K562 (cell line): Measurements from ENCODE around the gene KATNAL1. TPM values are rescaled to one million over a fixed set of nuclear protein-coding genes. Genes with fewer than 3 reads are reported as not detected.

Source experiments
- ATAC-seq: fragments of 200-7000 bp; cut with Tn5 transposase; 3 replicates; pipeline ENCODE4 v1.9.1; 2020; ENCODE audit warnings: moderate library complexity
- BruUV-seq: library from RNA; stranded (reverse); fragments of 400-500 nt; replicated peaks from 2 replicates; lab custom pipeline; 2021; lab: Mats Ljungman, UMichigan
- CTCF ChIA-PET: fragments of 300-600 bp; formaldehyde crosslinking; extraction: SDS; loops from one replicate; lab custom pipeline; 2021; ENCODE audit warnings: low intra/inter-chr PET ratio; lab: Yijun Ruan, JAX
- POLR2A ChIA-PET: fragments of 300-600, 350-650 bp; sonication (Branson Sonifier 250); formaldehyde crosslinking; extraction: SDS; loops from one replicate; lab custom pipeline; 2021; ENCODE audit warnings: antibody characterized with exemption, inconsistent platforms; lab: Yijun Ruan, JAX
- DNase-seq, 4 experiments: peaks; one replicate each; pipeline versions ENCODE4 v3.0.0 to v3.0.0-alpha.2; 2011 to 2018; ENCODE audit warnings: low spot score in 3 of 4, mixed read lengths in 3 of 4; ENCODE audit errors: extremely low read depth in 1 of 4
- FAIRE-seq: peaks from 2 replicates; lab custom pipeline; 2011; peaks lifted over from hg19 to GRCh38; lab: Jason Lieb, UNC
- H2AFZ ChIP-seq: 2 replicates; pipeline ENCODE4 v1.6.0; 2011; ENCODE audit warnings: low read depth, low read length, control low read depth, inconsistent platforms
- H3K27ac ChIP-seq: fragments of 200-600 bp; 3 replicates; pipeline ENCODE4 v1.8.0; 2011; ENCODE audit warnings: low read depth, mild to moderate bottlenecking, control low read depth, inconsistent platforms, low read length, moderate library complexity, mixed read lengths; ENCODE audit errors: extremely low read depth
- H3K27me3 ChIP-seq, 2 experiments: fragments of 300-600 bp in 1 of 2; 2 replicates in 1 of 2; 3 replicates in 1 of 2; pipeline versions ENCODE4 v1.6.0 to v1.8.0; 2011; ENCODE audit warnings: inconsistent platforms in 2 of 2, low read length in 2 of 2, mild to moderate bottlenecking in 1 of 2, mixed read lengths in 1 of 2, moderate library complexity in 1 of 2; ENCODE audit not compliant: control insufficient read depth in 2 of 2, insufficient read depth in 2 of 2
- H3K36me3 ChIP-seq: fragments of 300-600 bp; 3 replicates; pipeline ENCODE4 v1.8.0; 2011; ENCODE audit warnings: mild to moderate bottlenecking, low read length, inconsistent platforms; ENCODE audit not compliant: control insufficient read depth, insufficient read depth
- H3K4me1 ChIP-seq, 2 experiments: fragments of 200-600 bp in 1 of 2; replicated peaks in 1 of 2; 2 replicates in 1 of 2; 3 replicates in 1 of 2; pipeline versions ENCODE4 v1.5.1 to v1.8.0; 2011; ENCODE audit warnings: inconsistent platforms in 2 of 2, low read length in 2 of 2, mild to moderate bottlenecking in 1 of 2, mixed read lengths in 1 of 2, moderate library complexity in 1 of 2; ENCODE audit not compliant: control insufficient read depth in 2 of 2, insufficient read depth in 2 of 2
- H3K4me2 ChIP-seq: 2 replicates; pipeline ENCODE4 v1.6.1; 2011; ENCODE audit warnings: low read length, control low read depth, inconsistent platforms, mixed read lengths; ENCODE audit not compliant: insufficient read depth
- H3K4me3 ChIP-seq: fragments of 200-600 bp; sonication (generic), shearing (Covaris generic); 2 replicates; pipeline ENCODE4 v1.5.1; 2016; ENCODE audit warnings: control low read depth, inconsistent platforms
- H3K79me2 ChIP-seq: fragments of 200-600 bp; 3 replicates; pipeline ENCODE4 v1.8.0; 2011; ENCODE audit warnings: low read length, inconsistent platforms; ENCODE audit not compliant: control insufficient read depth, insufficient read depth
- H3K9ac ChIP-seq, 2 experiments: 2 replicates each; pipeline versions ENCODE4 v1.6.0 to v1.6.1; 2011; ENCODE audit warnings: low read depth in 2 of 2, low read length in 2 of 2, control low read depth in 1 of 2, inconsistent platforms in 1 of 2, mild to moderate bottlenecking in 1 of 2, mixed read lengths in 1 of 2; ENCODE audit not compliant: insufficient read depth in 1 of 2
- H3K9me1 ChIP-seq: one replicate; pipeline ENCODE4 v1.6.0; 2011; ENCODE audit warnings: inconsistent platforms, mild to moderate bottlenecking, low read length, moderate library complexity; ENCODE audit not compliant: control insufficient read depth, insufficient read depth
- H3K9me3 ChIP-seq: replicated peaks from 2 replicates; pipeline ENCODE4 v1.5.1; 2011; ENCODE audit warnings: low read depth, low read length, inconsistent platforms; ENCODE audit not compliant: control insufficient read depth, insufficient read depth
- H4K20me1 ChIP-seq: replicated peaks from 2 replicates; pipeline ENCODE4 v1.6.1; 2011; ENCODE audit warnings: low read length, inconsistent platforms, mixed read lengths; ENCODE audit not compliant: control insufficient read depth, insufficient read depth
- C11orf30 ChIP-seq: fragments of 450-650 bp; IDR thresholded peaks from 2 replicates; pipeline ENCODE4 v1.6.1; 2016; ENCODE audit warnings: low read depth, mild to moderate bottlenecking
- ETV6 ChIP-seq, 3 experiments: fragments of 150-350 bp in 1 of 3; sonication (generic) in 1 of 3; formaldehyde crosslinking in 1 of 3; IDR thresholded peaks; 2 replicates each; pipeline versions ENCODE4 v1.6.1 to v1.8.0; 2014 to 2022; ENCODE audit warnings: borderline replicate concordance in 2 of 3, low read depth in 2 of 3, antibody characterized with exemption in 1 of 3, low read length in 1 of 3, mild to moderate bottlenecking in 1 of 3, missing genetic modification reagents in 1 of 3
- MAFG ChIP-seq: fragments of 450-650 bp; conservative IDR thresholded peaks from 2 replicates; pipeline ENCODE4 v1.6.1; 2016; ENCODE audit warnings: missing genetic modification characterization, missing compliant biosample characterization
- TAF9B ChIP-seq: fragments of 450-650 bp; IDR thresholded peaks from 2 replicates; pipeline ENCODE4 v1.6.1; 2018; ENCODE audit warnings: mild to moderate bottlenecking; ENCODE audit not compliant: partially characterized antibody
- WHSC1 ChIP-seq: IDR thresholded peaks from one replicate; pipeline ENCODE4 v1.6.1; 2012; ENCODE audit warnings: low read length, control low read depth, inconsistent platforms
- ZNF316 ChIP-seq: fragments of 450-650 bp; IDR thresholded peaks from 2 replicates; pipeline ENCODE4 v1.6.1; 2016
- ZNF408 ChIP-seq: fragments of 250-450 bp; sonication (Bioruptor Pico); IDR thresholded peaks from 2 replicates; pipeline ENCODE4 v1.4.0; 2020; ENCODE audit warnings: low read depth, mild to moderate bottlenecking, moderate library complexity
- WGBS: fragments of 100-300 bp; shearing (Covaris generic); methylation state at CpG from one replicate; pipeline ENCODE4 v1.1.6; 2016; ENCODE audit warnings: low coverage, mixed read lengths; ENCODE audit not compliant: insufficient coverage; ENCODE audit errors: missing lambda C conversion rate; 5-methylcytosine and 5-hydroxymethylcytosine counted together
- in situ Hi-C: fragments of 300-500 bp; cut with MboI; formaldehyde crosslinking; loops from 4 replicates; pipeline ENCODE4 v1.15.0; 2018; ENCODE audit warnings: inconsistent platforms, mixed read lengths
- intact Hi-C: fragments of 100-400 bp; cut with micrococcal nuclease; formaldehyde crosslinking; loops from 2 replicates; pipeline ENCODE4 v1.14.2; 2022
- polyA plus RNA-seq, 8 experiments: library from polyadenylated mRNA; depleted of rRNA in 4 of 8; stranded (reverse) in 5 of 8; unstranded in 3 of 8; fragments of >200 nt; fragmentation: Nextera tagmentation in 2 of 8; fragmentation: Illumina TruSeq in 1 of 8; extraction: Ambion mirVana in 2 of 8; extraction: Trizol in 1 of 8; gene quantifications; 2 replicates each; pipeline versions ENCODE4 v1.2.1 to v1.2.3, GENCODE V29; 2011 to 2014; ENCODE audit warnings: inconsistent platforms in 1 of 8, missing spikeins in 1 of 8
- total RNA-seq, 7 experiments: library from RNA; depleted of rRNA in 6 of 7; stranded (reverse); fragments of >200 nt in 6 of 7; fragmentation: Illumina TruSeq in 2 of 7; extraction: Trizol in 2 of 7; gene quantifications; 2 replicates each; pipeline versions ENCODE4 v1.2.1 to v1.2.3, GENCODE V29; 2011 to 2021; ENCODE audit warnings: low replicate concordance in 1 of 7
- TF ChIP-seq, protein P1 (sequence below): fragments of 450-650 bp; formaldehyde crosslinking; IDR thresholded peaks from 2 replicates; pipeline ENCODE4 v1.4.0; 2020; ENCODE audit warnings: mild to moderate bottlenecking, mixed read lengths

KATNAL1 gene
- total and polyA plus RNA-seq, 9 of the 15 experiments (the other 6 are each of a cell fraction or from before 2014, with no cell fraction given): 2.5 to 8.2 (median 5.5) TPM

DNA sequence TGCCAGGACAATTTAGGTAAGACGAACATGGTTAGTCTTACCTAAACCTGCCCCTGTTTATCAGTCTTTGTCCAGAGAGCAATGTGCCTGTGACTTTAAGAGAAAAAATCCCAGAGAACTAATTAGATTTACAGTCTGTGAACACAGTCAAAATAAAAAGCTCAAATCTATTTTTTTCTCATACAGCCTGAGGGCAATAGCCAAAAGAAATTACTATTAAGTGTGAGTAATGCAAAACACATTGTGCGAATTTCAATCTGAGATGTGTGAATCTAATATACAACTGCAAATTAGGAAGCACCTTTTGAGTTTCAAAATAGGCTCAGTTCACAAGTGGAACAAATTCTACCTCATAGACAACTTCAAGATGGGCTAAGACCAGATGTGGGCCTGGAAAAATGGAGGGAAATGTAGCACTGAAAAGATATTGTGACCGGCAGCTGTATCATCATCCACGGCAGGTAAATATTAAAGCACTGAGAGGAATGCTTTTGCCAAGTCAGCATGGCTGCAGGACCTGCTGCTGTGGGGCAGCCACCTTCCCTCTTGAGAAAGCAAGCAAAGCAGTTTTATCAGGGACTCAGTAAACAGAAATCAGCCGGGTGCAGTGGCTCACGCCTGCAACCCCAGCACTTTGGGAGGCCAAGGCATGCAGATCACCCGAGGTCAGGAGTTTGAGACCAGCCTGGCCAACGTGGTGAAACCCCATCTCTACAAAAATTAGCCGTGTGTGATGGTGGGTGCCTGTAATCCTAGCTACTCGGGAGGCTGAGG lies 114.8 kb downstream of the KATNAL1 start:
- Histone ChIP-seq H3K4me3 (no peak overlapping the region), H3K9me3 (no peaks in the 10 kb centered on the region), H3K9ac (no peak overlapping the region; a peak in 1 of 4 replicates), H3K4me2 (no peak overlapping the region), H2AFZ (no peak overlapping the region), H3K27ac (no peak overlapping the region), H3K27me3 (no peaks in the 10 kb centered on the region), H3K36me3 (no peaks in the 10 kb centered on the region), H4K20me1 (no peaks in the 10 kb centered on the region), H3K4me1 (no peaks in the 10 kb centered on the region), H3K9me1 (no peaks in the 10 kb centered on the region), H3K79me2 (no peaks in the 10 kb centered on the region)
- ATAC-seq (no peak), DNase-seq (no peak), FAIRE-seq (no peak)
- in situ Hi-C loops: no loop called here
- WGBS: 34% methylated on average over 8 of the region's 10 CpGs
- peak; percentile 36 for TF ChIP-seq ZNF316
- TF ChIP-seq C11orf30: peak; percentile 25; the same call in 1 of the 2 replicates
- 0 out of 2 replicates have a peak, but pooled peaks have one; percentile 19 for TF ChIP-seq MAFG (tag)
- no peak for TF ChIP-seq TAF9B
- POLR2A ChIA-PET: interaction anchor here (0.6 kb wide), 1 partner anchor 318 kb away, joined by 3 read pairs; no protein-coding TSS in a partner anchor
- intact Hi-C loops: no loop called here
- no TSS peak for BruUV-seq
- CTCF ChIA-PET: no interaction called here

DNA sequence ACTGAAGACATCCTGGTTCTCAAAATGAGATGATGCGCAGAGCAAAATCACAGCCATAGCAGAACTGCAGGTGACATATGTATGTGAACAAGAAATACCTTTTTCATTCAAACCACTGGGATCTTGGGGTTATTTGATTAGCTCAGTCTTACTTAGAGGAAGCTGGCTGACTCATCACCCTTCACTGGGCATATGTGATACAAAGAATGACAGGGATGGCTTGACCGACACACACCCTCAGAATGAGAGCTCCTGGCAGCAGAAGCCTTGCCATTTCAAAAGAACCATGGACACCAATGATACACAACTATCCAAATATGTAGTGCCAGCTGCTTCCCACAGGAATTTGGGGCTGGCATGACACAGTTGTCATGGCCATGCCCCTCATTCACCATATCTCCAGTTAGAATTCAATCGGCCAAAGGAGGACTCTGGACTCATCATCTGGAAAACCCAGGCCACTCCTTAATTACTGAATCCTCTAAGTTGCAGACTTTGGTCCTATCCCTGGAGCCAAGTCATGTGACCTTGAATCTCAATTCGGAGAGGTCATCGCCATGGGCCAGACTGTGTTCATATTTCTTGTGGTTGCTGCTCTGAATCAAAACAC lies 115.8 kb downstream of the KATNAL1 start:
- BruUV-seq: no TSS peak
- Histone ChIP-seq H3K9me3 (no peaks in the 10 kb centered on the region), H3K4me1 (no peaks in the 10 kb centered on the region), H3K4me2 (no peak overlapping the region), H3K4me3 (no peak overlapping the region), H3K27ac (no peak overlapping the region), H3K36me3 (no peaks in the 10 kb centered on the region), H3K9me1 (no peaks in the 10 kb centered on the region), H3K79me2 (no peaks in the 10 kb centered on the region), H4K20me1 (no peaks in the 10 kb centered on the region), H3K27me3 (no peaks in the 10 kb centered on the region), H2AFZ (no peak overlapping the region), H3K9ac (no peak overlapping the region)
- POLR2A ChIA-PET: no interaction called here
- ATAC-seq (no peak), FAIRE-seq (no peak), DNase-seq (no peak)
- TF ChIP-seq ETV6 (IDR thresholded peaks at IDR 0.05; ENCODE audit: borderline replicate concordance in 1 of 2, low read depth in 2 of 2, low read length in 1 of 2) (no peak), ETV6 (CRISPR knock-in tag; IDR thresholded peaks at IDR 0.05; ENCODE audit: borderline replicate concordance) (no peak), ZNF408 (CRISPR knock-in tag) (no peak), WHSC1 (no peak)
- TF ChIP-seq, protein P1, sequence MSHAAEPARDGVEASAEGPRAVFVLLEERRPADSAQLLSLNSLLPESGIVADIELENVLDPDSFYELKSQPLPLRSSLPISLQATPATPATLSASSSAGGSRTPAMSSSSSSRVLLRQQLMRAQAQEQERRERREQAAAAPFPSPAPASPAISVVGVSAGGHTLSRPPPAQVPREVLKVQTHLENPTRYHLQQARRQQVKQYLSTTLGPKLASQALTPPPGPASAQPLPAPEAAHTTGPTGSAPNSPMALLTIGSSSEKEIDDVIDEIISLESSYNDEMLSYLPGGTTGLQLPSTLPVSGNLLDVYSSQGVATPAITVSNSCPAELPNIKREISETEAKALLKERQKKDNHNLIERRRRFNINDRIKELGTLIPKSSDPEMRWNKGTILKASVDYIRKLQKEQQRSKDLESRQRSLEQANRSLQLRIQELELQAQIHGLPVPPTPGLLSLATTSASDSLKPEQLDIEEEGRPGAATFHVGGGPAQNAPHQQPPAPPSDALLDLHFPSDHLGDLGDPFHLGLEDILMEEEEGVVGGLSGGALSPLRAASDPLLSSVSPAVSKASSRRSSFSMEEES: peak; percentile 39; the same call in 1 of the 2 replicates
- in situ Hi-C loops (no loop called here), intact Hi-C loops (no loop called here)
- CTCF ChIA-PET: no interaction called here
- WGBS: 52% methylated on average over 4 of the region's 5 CpGs
